Thyroid gland (tissue), 4 donors: ENCODE measurements around the gene EEF1A2. TPM values are rescaled to one million over a fixed set of nuclear protein-coding genes. Genes with fewer than 3 reads are reported as not detected.

Source experiments
- DNase-seq, 2 donors: peaks; one replicate each; pipeline ENCODE4 v3.0.0-alpha.2; 2019
- H3K27ac ChIP-seq, 3 donors: fragments of 200-600 bp; sonication (generic); 1 replicate in 2 of 3; 2 replicates in 1 of 3; pipeline ENCODE4 v1.5.1; 2016 to 2019; ENCODE audit warnings: mild to moderate bottlenecking in 1 of 3, moderate library complexity in 1 of 3
- H3K27me3 ChIP-seq: fragments of 200-600 bp; sonication (generic); one replicate; pipeline ENCODE4 v1.5.1; 2019
- H3K36me3 ChIP-seq, 2 donors: fragments of 200-600 bp; sonication (generic); one replicate each; pipeline ENCODE4 v1.5.1; 2016 to 2019
- H3K4me1 ChIP-seq, 2 donors: fragments of 200-600 bp; sonication (generic); one replicate each; pipeline ENCODE4 v1.5.1; 2017 to 2019
- H3K4me3 ChIP-seq, 3 donors: fragments of 200-600 bp; sonication (generic); replicated peaks in 1 of 3; 1 replicate in 2 of 3; 2 replicates in 1 of 3; pipeline ENCODE4 v1.5.1; 2016; ENCODE audit warnings: mild to moderate bottlenecking in 1 of 3
- H3K9me3 ChIP-seq: fragments of 200-600 bp; sonication (generic); one replicate; pipeline ENCODE4 v1.5.1; 2017
- CTCF ChIP-seq, 6 experiments: fragments of 200-600 bp in 3 of 6; fragments of 450-650 bp in 3 of 6; sonication (generic) in 3 of 6; IDR thresholded peaks; one replicate each; pipeline ENCODE4 v1.5.1; 2016 to 2019; ENCODE audit warnings: antibody characterized with exemption in 6 of 6, mild to moderate bottlenecking in 2 of 6, inconsistent platforms in 1 of 6, moderate library complexity in 1 of 6
- POLR2A ChIP-seq, 2 donors: fragments of 450-650 bp; IDR thresholded peaks; one replicate each; pipeline ENCODE4 v1.6.1; 2017; ENCODE audit warnings: antibody characterized with exemption in 2 of 2, mild to moderate bottlenecking in 2 of 2, moderate library complexity in 1 of 2
- WGBS, 2 donors: methylation state at CpG; one replicate each; pipeline ENCODE4 v1.1.5; 2017; 5-methylcytosine and 5-hydroxymethylcytosine counted together
- intact Hi-C: fragments of 100-400 bp; cut with DNase I; formaldehyde crosslinking; loops from one replicate; pipeline ENCODE4 v1.15.1; 2023
- total RNA-seq, 4 donors: library from RNA; depleted of rRNA; stranded (reverse); fragments of >200 nt; gene quantifications; one replicate each; pipeline ENCODE4 v1.2.3, GENCODE V29; 2016

The EEF1A2 gene
- total RNA-seq, 4 donors from 2014 or later: 0.22 to 2.0 (median 1.3) TPM

- no peak overlapping the region for H3K4me3 ChIP-seq
- peaks cover 0 to 10% of the 10 kb centered on the region in 2 donors for H3K4me1 ChIP-seq
- no peaks in the 10 kb centered on the region for H3K36me3 ChIP-seq
- H3K27me3 ChIP-seq: no peaks in the 10 kb centered on the region
- no peaks in the 10 kb centered on the region for H3K9me3 ChIP-seq
- TF ChIP-seq POLR2A (IDR thresholded peaks at IDR 0.05): no peak
- TF ChIP-seq CTCF (IDR thresholded peaks at IDR 0.05): no peak
- 56 to 75% methylated on average over 14 of the region's 40 CpGs for WGBS, 2 donors
- no peak for DNase-seq
- H3K27ac ChIP-seq: no peak overlapping the region
- intact Hi-C loops: no loop called here
Measured at GRCh38 chr20:63456429-63457284, 42.2 kb downstream of the EEF1A2 start.

GRCh38 chr20:63455568-63455859, 43.4 kb downstream of the EEF1A2 start:
- 60 to 81% methylated on average over 1 to 7 of the region's 10 CpGs for WGBS, 2 donors
- Histone ChIP-seq H3K27me3 (no peaks in the 10 kb centered on the region), H3K4me1 (peaks cover 0 to 10% of the 10 kb centered on the region in 2 donors), H3K27ac (no peak overlapping the region), H3K36me3 (no peaks in the 10 kb centered on the region), H3K9me3 (no peaks in the 10 kb centered on the region), H3K4me3 (no peak overlapping the region)
- TF ChIP-seq CTCF (IDR thresholded peaks at IDR 0.05) (no peak), POLR2A (IDR thresholded peaks at IDR 0.05) (no peak)
- DNase-seq: no peak
- intact Hi-C loops: no loop called here

- 30 to 40% methylated on average over 18 to 27 of the region's 35 CpGs for WGBS, 2 donors
- no peaks in the 10 kb centered on the region for H3K36me3 ChIP-seq
- no peaks in the 10 kb centered on the region for H3K9me3 ChIP-seq
- DNase-seq: no peak
- TF ChIP-seq CTCF (IDR thresholded peaks at IDR 0.05) (no peak), POLR2A (IDR thresholded peaks at IDR 0.05) (no peak)
- intact Hi-C loops: no loop called here
- H3K27me3 ChIP-seq: no peaks in the 10 kb centered on the region
- peaks cover 0 to 10% of the 10 kb centered on the region in 2 donors for H3K4me1 ChIP-seq
- H3K27ac ChIP-seq: no peak overlapping the region
- H3K4me3 ChIP-seq: no peak overlapping the region
Measured at GRCh38 chr20:63454731-63455567, 43.9 kb downstream of the EEF1A2 start.

GRCh38 chr20:63452821-63453523, 45.9 kb downstream of the EEF1A2 start:
- H3K9me3 ChIP-seq: no peaks in the 10 kb centered on the region
- H3K4me1 ChIP-seq: peaks cover 0 to 10% of the 10 kb centered on the region in 2 donors
- H3K27me3 ChIP-seq: no peaks in the 10 kb centered on the region
- DNase-seq: no peak
- H3K36me3 ChIP-seq: no peaks in the 10 kb centered on the region
- H3K27ac ChIP-seq: no peak overlapping the region
- no peak overlapping the region for H3K4me3 ChIP-seq
- intact Hi-C loops: no loop called here
- no peak for TF ChIP-seq CTCF (IDR thresholded peaks at IDR 0.05)
- TF ChIP-seq POLR2A (IDR thresholded peaks at IDR 0.05): no peak
- 63 to 78% methylated on average over 30 to 34 of the region's 46 CpGs for WGBS, 2 donors
